Heart left ventricle (tissue), 13 donors: Measurements from ENCODE around the gene MYB.

ENCODE experiments used
- POLR2A ChIP-seq, 2 donors: fragments of 450-650 bp; IDR thresholded peaks; one replicate each; pipeline ENCODE4 v1.6.1; 2017; ENCODE audit warnings: antibody characterized with exemption in 2 of 2, mild to moderate bottlenecking in 2 of 2, moderate library complexity in 2 of 2
- TF ChIP-seq, protein P1 (sequence below), 12 donors: fragments of 200-600 bp; sonication (generic) in 4 of 12; IDR thresholded peaks; one replicate each; pipeline versions ENCODE4 v1.5.0 to v1.8.0; 2018 to 2022; ENCODE audit warnings: antibody characterized with exemption in 12 of 12, mild to moderate bottlenecking in 5 of 12
- donor health status: ischemic (EF 13 %, LVEDD 7.1; RV severe dilation, severe dysfunction).
- donor health status: DM: no; HTN: yes; CAD: no.
- donor health status: DM: no; HTN: no; CAD: no.
- donor health status: ischemic (EF 25% LVEDD 6.9; RV normal size, moderate dysfunction).
- donor health status: ischemic (EF 25% LVEDD 5.7; RV mildly dilated, moderate dysfunction).
- donor health status: ischemic (EF 35%, LVEDD 5.7; RV mildly dilated, moderate dysfunction).
- donor health status: nonischemic (EF 11% LVEDD 7.7; RV severe dilation, severe dysfunction).
- donor health status: DM: yes; HTN: yes; CAD: no.
- donor health status: PGD.
- donor health status: ischemic (EF 29% LVEDD 5.4; RV normal size, mild dysfunction).
- donor health status: nonischemic (EF 23%, LVEDD 6.1; RV moderate dilation, normal function).

DNA sequence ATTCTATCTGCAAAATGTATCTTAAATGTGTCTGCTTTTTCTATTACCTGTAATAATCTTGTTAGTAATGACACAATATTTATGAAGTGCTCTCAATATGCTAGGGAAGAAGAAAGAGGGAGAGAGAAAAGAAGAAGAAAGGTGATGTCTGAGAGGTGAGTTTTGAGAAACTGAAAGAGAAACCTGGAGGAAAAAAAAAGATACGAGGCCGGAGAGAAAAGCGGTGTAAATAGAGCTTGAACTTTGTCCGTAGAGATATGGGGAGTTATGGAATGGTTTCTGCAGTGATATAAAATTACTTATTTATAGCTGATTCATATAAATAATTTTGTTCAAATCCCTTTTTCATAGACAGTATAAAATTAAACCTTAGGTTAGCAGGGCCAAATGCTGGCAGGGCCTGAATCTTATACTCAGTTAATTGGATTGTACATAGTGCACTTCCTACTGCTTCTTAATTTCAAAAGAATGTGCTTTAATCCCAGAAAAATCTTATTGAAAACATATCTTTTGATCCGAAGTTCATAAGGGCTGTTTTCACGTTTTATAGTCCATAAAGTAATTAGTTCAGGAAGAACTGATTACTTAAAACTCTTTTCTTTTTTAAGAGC is 43.0 kb downstream of the MYB start:
- no peak for TF ChIP-seq POLR2A (IDR thresholded peaks at IDR 0.05)
- TF ChIP-seq, protein P1, sequence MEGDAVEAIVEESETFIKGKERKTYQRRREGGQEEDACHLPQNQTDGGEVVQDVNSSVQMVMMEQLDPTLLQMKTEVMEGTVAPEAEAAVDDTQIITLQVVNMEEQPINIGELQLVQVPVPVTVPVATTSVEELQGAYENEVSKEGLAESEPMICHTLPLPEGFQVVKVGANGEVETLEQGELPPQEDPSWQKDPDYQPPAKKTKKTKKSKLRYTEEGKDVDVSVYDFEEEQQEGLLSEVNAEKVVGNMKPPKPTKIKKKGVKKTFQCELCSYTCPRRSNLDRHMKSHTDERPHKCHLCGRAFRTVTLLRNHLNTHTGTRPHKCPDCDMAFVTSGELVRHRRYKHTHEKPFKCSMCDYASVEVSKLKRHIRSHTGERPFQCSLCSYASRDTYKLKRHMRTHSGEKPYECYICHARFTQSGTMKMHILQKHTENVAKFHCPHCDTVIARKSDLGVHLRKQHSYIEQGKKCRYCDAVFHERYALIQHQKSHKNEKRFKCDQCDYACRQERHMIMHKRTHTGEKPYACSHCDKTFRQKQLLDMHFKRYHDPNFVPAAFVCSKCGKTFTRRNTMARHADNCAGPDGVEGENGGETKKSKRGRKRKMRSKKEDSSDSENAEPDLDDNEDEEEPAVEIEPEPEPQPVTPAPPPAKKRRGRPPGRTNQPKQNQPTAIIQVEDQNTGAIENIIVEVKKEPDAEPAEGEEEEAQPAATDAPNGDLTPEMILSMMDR (IDR thresholded peaks at IDR 0.05) = no peak
